ENCODE data around the gene CFDP1.

CFDP1 gene

GRCh38 chr16:75415169-75415905 lies 18.0 kb downstream of the CFDP1 start:
- peak in 1 of 51 donors; percentile 21 for DNase-seq

- DNase-seq, result no peak
Measured at GRCh38 chr16:75413951-75414350, 19.4 kb downstream of the CFDP1 start.

DNA sequence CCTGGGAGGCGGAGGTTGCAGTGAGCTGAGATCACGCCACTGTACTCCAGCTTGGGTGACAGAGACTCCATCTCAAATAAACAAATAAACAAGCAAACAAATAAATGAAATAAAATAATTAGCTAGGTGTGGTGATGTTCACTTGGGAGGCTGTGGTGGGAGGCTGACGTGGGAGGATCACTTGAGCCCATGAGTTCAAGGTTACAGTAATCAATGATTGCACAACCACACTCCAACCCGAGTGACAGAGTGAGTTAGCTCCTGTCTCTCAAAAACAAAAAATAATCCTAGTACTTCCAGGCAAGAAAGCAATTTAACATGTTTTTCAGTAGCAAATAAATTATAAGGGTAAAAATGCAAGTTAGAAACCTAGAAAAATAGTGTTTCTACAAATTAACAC lies 26.4 kb downstream of the CFDP1 start:
- no peak for DNase-seq

DNA sequence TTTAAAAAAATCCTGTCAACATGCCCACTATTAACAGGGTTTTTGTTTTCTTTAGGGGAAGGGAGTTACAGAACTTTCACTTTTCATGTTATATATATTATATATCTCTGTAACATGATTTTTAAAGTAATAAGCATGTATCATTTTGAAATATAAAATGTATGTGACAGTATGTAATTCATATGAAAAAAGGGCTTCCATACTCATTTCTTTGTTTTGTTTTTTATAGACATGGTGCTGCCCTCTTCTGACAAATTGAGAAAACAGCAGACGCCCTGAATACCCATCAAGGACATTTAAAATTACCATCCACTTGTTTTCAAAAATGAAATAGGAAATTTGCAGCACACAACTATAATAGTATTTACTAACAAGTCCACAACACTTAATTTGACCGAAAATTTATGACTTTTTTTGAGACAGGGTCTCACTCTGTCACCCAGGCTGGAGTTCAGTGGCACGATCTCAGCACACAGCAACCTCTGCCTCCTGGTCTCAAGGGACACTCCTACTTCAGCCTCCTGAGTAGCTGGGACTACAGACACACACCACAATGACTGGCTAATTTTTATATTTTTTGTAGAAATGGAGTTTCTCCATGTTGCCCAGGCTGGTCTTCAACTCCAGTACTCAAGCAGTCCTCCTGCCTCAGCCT lies 30.4 kb downstream of the CFDP1 start:
- peak in 1 of 51 donors; percentile 21 for DNase-seq

- DNase-seq, result no peak
Measured at GRCh38 chr16:75402159-75402820, 31.0 kb downstream of the CFDP1 start.

GRCh38 chr16:75401691-75402090 lies 31.6 kb downstream of the CFDP1 start:
- DNase-seq, result no peak

- no peak for DNase-seq
Measured at GRCh38 chr16:75398333-75398732, 35.0 kb downstream of the CFDP1 start.

- DNase-seq, result peak in 1 of 51 donors; percentile 4
Measured at GRCh38 chr16:75394941-75395340, 38.4 kb downstream of the CFDP1 start.

DNA sequence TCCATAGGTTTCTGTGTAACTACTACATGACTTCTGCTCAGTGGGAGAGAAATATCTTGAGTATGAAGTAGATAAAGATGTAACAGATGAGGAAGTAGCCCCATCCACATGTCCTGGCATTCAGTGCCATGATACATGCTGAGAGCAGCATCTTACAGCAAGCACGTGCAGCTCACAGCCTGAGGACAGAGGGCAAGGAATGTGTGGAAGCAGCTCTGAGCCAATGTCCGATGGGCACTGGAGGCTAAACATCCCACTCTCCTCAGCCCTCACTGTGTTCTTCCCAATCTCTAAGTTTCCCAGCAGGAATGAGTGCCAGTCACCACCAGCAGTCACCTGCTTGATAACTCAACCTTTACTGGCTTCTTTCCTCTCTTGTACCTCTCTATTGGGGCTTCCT lies 40.4 kb downstream of the CFDP1 start:
- no peak for DNase-seq

- no peak for DNase-seq
Measured at GRCh38 chr16:75390926-75391653, 42.2 kb downstream of the CFDP1 start.

GRCh38 chr16:75389096-75389690 lies 44.1 kb downstream of the CFDP1 start:
- DNase-seq, result no peak

DNA sequence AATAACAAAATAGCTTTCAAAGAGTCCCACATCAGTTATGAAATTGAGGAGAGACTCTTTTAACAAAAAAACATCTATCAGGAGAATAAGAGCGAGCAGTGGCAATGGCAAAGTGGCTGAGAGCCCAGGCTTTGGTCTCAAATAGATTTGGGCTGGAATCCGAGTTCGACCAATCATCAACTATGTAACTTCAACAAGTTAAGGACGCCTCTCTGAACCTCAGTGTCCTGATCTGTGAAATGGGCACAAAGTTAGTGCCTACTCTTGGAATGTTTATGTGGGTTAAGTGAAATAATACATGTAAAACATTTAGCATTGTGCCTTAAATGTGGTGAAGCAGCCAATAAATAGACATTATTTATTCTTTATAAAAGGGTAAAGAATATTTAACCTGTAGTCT lies 45.4 kb downstream of the CFDP1 start:
- no peak for DNase-seq

GRCh38 chr16:75385507-75386152 lies 47.7 kb downstream of the CFDP1 start:
- peak in 2 of 51 donors; percentile 1 to 38 for DNase-seq

DNA sequence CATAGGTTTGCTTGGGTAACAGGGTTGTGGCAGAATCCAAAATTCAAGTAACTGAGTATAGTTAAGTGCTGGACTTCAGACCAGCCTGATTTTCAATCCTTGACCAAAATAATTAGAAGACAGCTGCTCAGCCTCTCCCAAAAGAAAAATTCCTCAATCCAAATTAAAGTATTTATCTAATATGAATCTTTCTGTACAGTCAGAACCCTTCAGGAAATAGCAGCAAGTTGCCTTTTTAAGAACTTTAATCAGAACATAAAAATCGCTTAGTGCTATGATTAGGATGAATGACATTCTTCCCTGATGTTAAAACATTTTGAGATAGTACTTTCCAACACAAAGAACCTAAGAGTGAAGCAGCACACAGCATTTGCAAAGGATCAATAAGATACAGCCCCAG lies 50.2 kb downstream of the CFDP1 start:
- no peak for DNase-seq

- DNase-seq, result no peak
Measured at GRCh38 chr16:75382611-75383010, 50.7 kb downstream of the CFDP1 start.

GRCh38 chr16:75380870-75381269 lies 52.4 kb downstream of the CFDP1 start:
- DNase-seq, result no peak

- no peak for DNase-seq
Measured at GRCh38 chr16:75379911-75380847, 53.1 kb downstream of the CFDP1 start.

GRCh38 chr16:75379339-75379738 lies 54.0 kb downstream of the CFDP1 start:
- DNase-seq, result no peak

DNA sequence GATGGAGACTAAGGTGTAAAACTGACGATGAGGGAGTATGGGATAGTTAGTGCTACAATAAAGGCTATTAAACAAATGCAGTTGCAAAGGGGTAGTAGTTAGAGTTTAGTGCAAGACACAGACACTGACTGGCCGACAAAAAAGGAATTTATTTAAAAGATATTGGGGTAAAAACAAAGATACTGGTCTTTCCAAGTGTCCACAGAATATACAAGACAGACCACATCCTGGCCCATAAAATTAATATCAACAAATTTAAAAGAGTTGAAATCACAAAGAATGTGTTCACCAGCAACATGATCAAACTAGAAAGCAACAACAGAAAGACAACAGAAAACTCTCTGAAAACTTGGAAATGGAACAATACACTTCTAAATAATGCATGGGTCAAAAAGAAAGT lies 54.7 kb downstream of the CFDP1 start:
- DNase-seq, result no peak
